ENCODE data around the gene AVEN.

The AVEN gene

DNA sequence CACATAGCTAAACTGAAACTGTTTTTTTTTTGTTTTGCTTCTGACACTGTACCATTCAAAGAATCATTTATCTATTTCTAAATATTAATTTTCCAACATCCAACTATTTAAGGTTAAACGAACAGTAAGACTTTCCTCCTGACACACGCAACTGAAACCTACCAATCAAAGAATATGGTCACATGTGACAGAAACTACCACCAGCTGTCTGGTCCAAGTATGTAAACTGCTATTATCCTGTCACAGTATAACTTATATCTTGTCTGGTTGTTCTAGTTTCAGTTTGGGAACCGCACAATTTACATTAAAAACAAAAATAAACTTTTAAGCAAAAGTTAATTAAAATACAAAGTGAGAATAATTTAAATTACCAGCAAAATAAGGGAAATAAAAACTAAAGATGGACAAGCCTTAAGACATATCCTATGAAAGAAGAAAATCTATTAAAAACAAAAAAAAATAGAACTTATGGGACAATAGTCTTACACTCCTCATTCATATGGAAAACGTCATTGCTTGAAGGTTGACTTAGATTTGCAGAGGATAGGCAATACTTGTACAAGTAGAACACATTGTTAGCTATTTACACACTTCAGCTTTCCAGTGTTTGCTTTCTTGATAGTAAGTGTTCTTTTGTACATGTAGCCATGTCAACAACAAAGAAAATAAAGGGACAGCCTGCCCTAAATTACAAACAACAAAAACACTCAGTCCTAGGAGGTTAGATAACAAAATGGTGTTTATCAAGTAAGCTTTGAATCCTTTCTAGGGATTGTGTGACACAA is 97.5 kb downstream of the AVEN start:
- CTCF ChIA-PET: interaction anchor here (0.6 kb wide), 1 partner anchor 20 kb away, joined by 4 read pairs; no protein-coding TSS in a partner anchor
- no peak overlapping the region for H3K27ac ChIP-seq
- POLR2A ChIA-PET (ENCODE audit: low non-redundant PET): interaction anchor here (0.5 kb wide), 1 partner anchor 120 kb away, joined by 3 read pairs; no protein-coding TSS in a partner anchor
- no peak for DNase-seq (ENCODE audit: low spot score)
- TF ChIP-seq, protein P1, sequence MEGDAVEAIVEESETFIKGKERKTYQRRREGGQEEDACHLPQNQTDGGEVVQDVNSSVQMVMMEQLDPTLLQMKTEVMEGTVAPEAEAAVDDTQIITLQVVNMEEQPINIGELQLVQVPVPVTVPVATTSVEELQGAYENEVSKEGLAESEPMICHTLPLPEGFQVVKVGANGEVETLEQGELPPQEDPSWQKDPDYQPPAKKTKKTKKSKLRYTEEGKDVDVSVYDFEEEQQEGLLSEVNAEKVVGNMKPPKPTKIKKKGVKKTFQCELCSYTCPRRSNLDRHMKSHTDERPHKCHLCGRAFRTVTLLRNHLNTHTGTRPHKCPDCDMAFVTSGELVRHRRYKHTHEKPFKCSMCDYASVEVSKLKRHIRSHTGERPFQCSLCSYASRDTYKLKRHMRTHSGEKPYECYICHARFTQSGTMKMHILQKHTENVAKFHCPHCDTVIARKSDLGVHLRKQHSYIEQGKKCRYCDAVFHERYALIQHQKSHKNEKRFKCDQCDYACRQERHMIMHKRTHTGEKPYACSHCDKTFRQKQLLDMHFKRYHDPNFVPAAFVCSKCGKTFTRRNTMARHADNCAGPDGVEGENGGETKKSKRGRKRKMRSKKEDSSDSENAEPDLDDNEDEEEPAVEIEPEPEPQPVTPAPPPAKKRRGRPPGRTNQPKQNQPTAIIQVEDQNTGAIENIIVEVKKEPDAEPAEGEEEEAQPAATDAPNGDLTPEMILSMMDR (conservative IDR thresholded peaks at IDR 0.05; ENCODE audit: low read depth): no peak

DNA sequence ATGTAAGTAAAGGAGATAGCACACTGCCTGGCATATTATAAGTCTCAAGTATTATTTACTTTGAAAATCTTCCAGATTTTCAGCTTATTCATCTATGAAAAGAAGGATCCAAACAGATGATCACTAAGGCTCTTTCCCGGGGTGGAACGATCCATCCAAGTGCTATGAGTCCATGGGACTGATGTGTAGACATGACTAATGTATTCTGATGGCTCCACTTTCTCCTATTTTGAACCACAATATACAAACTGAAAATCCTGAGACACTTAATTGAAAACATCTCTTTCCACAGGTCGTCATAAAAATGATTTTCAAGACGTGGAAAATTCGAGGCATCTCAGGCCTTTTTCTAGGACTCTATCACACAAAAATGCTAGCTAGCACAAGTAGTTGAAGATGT is 104.1 kb downstream of the AVEN start:
- TF ChIP-seq, protein P1 (conservative IDR thresholded peaks at IDR 0.05; ENCODE audit: low read depth): no peak
- ChIA-PET CTCF (interaction anchor here (0.5 kb wide), 1 partner anchor 15 kb away, joined by 3 read pairs; no protein-coding TSS in a partner anchor), POLR2A (ENCODE audit: low non-redundant PET) (no interaction called here)
- no peak for DNase-seq (ENCODE audit: low spot score)
- H3K27ac ChIP-seq: no peak overlapping the region

DNA sequence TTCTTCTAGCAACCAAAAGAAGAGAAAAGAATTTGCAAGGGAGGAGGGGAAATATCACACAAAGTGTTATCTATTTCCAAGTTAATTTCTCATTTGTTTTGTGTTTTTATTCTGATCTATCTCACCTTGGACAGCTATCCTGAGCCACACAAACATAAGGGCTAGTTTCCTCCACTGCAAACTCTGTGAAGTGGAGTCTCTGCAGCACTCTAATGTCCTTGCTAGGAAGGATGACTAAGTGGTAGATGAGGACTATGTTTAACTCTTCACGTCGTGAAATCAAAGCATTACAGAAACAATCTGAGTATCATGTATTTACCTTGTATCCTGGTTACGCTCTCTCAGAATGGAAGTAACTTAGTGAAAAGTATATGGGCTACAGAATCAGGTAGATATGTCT is 104.6 kb downstream of the AVEN start:
- DNase-seq (ENCODE audit: low spot score): no peak
- ChIA-PET CTCF (no interaction called here), POLR2A (ENCODE audit: low non-redundant PET) (no interaction called here)
- TF ChIP-seq, protein P1 (conservative IDR thresholded peaks at IDR 0.05; ENCODE audit: low read depth): no peak
- no peak overlapping the region for H3K27ac ChIP-seq

- ChIA-PET CTCF (no interaction called here), POLR2A (ENCODE audit: low non-redundant PET) (no interaction called here)
- TF ChIP-seq, protein P1 (conservative IDR thresholded peaks at IDR 0.05; ENCODE audit: low read depth): no peak
- no peak overlapping the region for H3K27ac ChIP-seq
- no peak for DNase-seq (ENCODE audit: low spot score)
These were observed 106.3 kb downstream of the AVEN start for GRCh38 chr15:33932734-33933133.

- ChIA-PET POLR2A (ENCODE audit: low non-redundant PET) (no interaction called here), CTCF (interaction anchor here (1.1 kb wide), 1 partner anchor 38 kb away, joined by 3 read pairs; no protein-coding TSS in a partner anchor)
- H3K27ac ChIP-seq: no peak overlapping the region
These were observed 112.7 kb downstream of the AVEN start for GRCh38 chr15:33926260-33926659.

GRCh38 chr15:33923446-33923845 is 115.6 kb downstream of the AVEN start:
- no peak overlapping the region for H3K27ac ChIP-seq
- TF ChIP-seq, protein P1 (conservative IDR thresholded peaks at IDR 0.05; ENCODE audit: low read depth): no peak
- POLR2A ChIA-PET (ENCODE audit: low non-redundant PET): no interaction called here
- DNase-seq (ENCODE audit: low spot score): no peak
- CTCF ChIA-PET: interaction anchor here (0.6 kb wide), 2 partner anchors 814 to 1125 kb away, joined by 3 read pairs; no protein-coding TSS in a partner anchor

More at GRCh38 chr15:33926260-33926659, 112.7 kb downstream of the AVEN start:
- DNase-seq (ENCODE audit: low spot score): no peak
- TF ChIP-seq, protein P1 (conservative IDR thresholded peaks at IDR 0.05; ENCODE audit: low read depth): no peak

All from RWPE1 (cell line).